Measurements from ENCODE around the gene EXOC4.

GRCh38 chr7:133448012-133448411, 195.1 kb downstream of the EXOC4 start:
- TF ChIP-seq GATA3 (IDR thresholded peaks at IDR 0.05; ENCODE audit: low read depth, low read length) = no peak
- no peak for TF ChIP-seq GATA2 (IDR thresholded peaks at IDR 0.05; ENCODE audit: low read depth, low read length)

Measured in SH-SY5Y (cell line).